NCI-H2081 treated with DMSO at 0.1 percent for 48 hours (cell line): Measurements from ENCODE around the gene CPN2.

ENCODE experiments used
- DNase-seq: peaks from one replicate; lab custom pipeline; 2025; lab: John Stamatoyannopoulos, UW

Gene CPN2

GRCh38 chr3:194312186-194312742, 38.9 kb downstream of the CPN2 start:
- no peak for DNase-seq

GRCh38 chr3:194311000-194311399, 40.1 kb downstream of the CPN2 start:
- DNase-seq: no peak

GRCh38 chr3:194310060-194310835, 40.9 kb downstream of the CPN2 start:
- no peak for DNase-seq

GRCh38 chr3:194308601-194309449, 42.3 kb downstream of the CPN2 start:
- DNase-seq: no peak

- DNase-seq: no peak
These were observed 43.3 kb downstream of the CPN2 start for GRCh38 chr3:194307849-194308248.

GRCh38 chr3:194306771-194307640, 44.1 kb downstream of the CPN2 start:
- no peak for DNase-seq

- DNase-seq: peak; percentile 75
These were observed 44.9 kb downstream of the CPN2 start for GRCh38 chr3:194306109-194306686.

- DNase-seq: no peak
These were observed 45.6 kb downstream of the CPN2 start for GRCh38 chr3:194305356-194306108.

- DNase-seq: no peak
These were observed 46.8 kb downstream of the CPN2 start for GRCh38 chr3:194304186-194304917.

- no peak for DNase-seq
These were observed 47.4 kb downstream of the CPN2 start for GRCh38 chr3:194303749-194304148.

- DNase-seq: no peak
These were observed 49.4 kb downstream of the CPN2 start for GRCh38 chr3:194301730-194302129.

- no peak for DNase-seq
These were observed 50.2 kb downstream of the CPN2 start for GRCh38 chr3:194300936-194301335.

GRCh38 chr3:194300382-194300758, 50.8 kb downstream of the CPN2 start:
- no peak for DNase-seq

GRCh38 chr3:194298331-194299227, 52.5 kb downstream of the CPN2 start:
- DNase-seq: no peak

GRCh38 chr3:194296454-194297263, 54.5 kb downstream of the CPN2 start:
- DNase-seq: no peak

- no peak for DNase-seq
These were observed 56.3 kb downstream of the CPN2 start for GRCh38 chr3:194294895-194295214.

GRCh38 chr3:194294199-194294894, 56.8 kb downstream of the CPN2 start:
- DNase-seq: no peak
